T47D (cell line): ENCODE measurements around the gene NCS1.
A peak's percentile ranks its signal among the peaks of the same experiment; 100 is the strongest.
"Not testable (repeated sequence)": the region's sequence is repeated elsewhere in the genome, so short reads cannot be mapped to it uniquely, and the experiment has no call there.

Experiments
- DNase-seq, 2 experiments: peaks; one replicate each; pipeline versions ENCODE4 v3.0.0 to v3.0.0-alpha.2; 2011 to 2012; ENCODE audit warnings: low read depth in 1 of 2, low spot score in 1 of 2
- JUND ChIP-seq: IDR thresholded peaks from 2 replicates; pipeline ENCODE4 v1.6.1; 2012; ENCODE audit warnings: low read depth
- in situ Hi-C: cut with HindIII; loops from 2 replicates; pipeline ENCODE4 v1.10.0; 2016; ENCODE audit warnings: low sequenced_read_pairs, low pct_unique_long_range_greater_than_20kb

Gene NCS1

DNA sequence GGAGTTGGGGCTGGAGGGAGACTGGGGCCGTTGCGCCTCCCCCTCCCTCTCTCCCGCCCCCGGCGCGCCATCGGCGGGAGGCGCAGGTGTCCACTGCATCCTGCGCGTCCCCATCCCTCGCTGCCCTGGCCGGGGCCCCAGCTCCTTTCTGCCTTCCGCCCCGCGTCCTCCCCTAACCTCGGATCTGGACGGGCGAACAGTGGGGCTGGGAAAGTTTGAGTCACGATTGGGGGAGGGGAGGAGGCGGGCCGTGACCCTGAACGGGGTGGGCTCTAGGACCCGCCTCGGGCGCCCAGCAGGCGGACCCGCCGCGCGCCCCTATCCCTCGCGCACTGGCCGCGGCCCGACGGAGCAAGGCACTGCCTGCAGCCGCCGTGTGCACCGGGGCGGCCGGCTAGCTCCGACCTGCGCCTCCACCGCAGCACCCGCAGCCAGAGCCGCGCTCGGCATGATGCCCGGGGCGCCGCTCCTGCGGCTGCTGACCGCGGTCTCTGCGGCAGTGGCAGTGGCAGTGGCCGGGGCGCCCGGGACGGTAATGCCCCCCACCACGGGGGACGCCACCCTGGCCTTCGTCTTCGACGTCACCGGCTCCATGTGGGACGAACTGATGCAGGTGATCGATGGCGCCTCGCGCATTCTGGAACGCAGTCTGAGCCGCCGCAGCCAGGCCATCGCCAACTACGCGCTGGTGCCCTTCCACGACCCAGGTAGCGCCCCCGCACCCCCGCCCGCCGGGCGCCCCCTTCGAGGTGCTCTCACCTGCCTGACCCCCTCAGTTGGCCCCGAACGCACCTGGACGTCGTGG lies 93.4 kb downstream of the NCS1 start, which contains the start of gene HMCN2:
Gene HMCN2 (plus strand): TSS at position 330 of the 805 bp plus-strand sequence. CDS start 119 bp downstream, at position 449.
- no peak for TF ChIP-seq JUND
- in situ Hi-C loops: no loop called here
- DNase-seq: peak in 1 of 2 experiments; percentile 47

DNA sequence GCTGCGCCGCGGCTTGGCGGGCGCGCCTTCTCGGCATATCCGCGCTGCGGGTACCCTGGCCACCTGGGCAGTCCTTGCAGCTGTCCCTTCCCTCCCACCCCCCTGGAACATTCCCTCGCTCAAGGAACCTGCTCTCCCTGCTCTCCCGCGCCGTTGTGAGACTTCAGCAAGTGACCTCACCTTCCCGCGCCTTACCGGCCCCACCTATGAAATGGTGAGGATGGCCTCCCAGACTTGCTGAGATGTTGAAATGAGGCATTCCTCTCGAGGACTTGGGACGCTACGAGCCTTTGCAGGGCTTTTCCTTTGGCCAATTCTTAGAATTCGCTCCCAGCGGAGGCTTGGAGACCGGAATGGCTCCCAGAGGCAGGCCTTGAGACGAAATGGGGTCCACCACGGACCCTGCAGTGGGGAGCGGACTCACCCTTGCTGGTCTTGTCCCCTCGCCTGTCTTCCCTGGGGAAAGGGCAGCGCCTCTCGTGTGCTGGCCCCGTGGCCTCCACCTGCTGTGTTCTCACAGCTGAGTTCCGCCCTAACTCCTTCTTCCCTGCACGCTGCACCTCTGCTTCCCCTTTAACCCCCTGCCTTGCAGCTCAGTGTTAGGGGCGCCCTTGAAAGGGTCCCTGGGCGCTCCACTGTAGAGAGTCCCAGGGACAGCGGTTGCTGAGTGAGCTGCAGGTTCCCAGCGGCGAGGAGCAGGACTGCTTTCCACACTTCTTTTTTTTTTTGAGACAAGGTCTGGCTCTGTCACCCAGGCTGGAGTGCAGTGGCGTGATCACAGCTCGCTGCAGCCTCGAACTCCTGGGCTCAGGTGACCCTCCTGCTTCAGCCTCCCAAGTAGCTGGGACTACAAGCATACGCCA lies 94.3 kb downstream of the NCS1 start:
- in situ Hi-C loops: no loop called here
- no peak for TF ChIP-seq JUND
- DNase-seq: no peak

DNA sequence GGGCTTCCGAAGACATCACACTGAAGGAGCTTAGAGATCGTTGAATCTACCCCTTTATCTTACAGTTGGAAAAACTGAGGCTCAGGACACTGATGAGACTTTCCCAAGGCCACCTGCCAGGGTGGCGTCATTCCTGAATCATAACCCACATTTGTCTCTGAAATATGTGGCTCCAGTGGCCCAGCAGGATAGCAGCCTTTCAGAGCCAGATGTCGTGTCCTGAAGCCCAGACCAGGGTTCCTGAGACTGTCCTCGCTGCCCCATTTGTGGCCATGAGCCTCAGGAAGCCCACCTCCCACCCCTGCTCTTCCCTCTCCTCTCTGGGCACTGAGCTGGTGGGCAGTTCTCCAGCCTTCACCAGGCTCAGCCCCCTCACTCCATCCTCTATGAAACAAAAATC lies 95.7 kb downstream of the NCS1 start:
- DNase-seq: no peak
- in situ Hi-C loops: no loop called here
- TF ChIP-seq JUND: no peak

DNA sequence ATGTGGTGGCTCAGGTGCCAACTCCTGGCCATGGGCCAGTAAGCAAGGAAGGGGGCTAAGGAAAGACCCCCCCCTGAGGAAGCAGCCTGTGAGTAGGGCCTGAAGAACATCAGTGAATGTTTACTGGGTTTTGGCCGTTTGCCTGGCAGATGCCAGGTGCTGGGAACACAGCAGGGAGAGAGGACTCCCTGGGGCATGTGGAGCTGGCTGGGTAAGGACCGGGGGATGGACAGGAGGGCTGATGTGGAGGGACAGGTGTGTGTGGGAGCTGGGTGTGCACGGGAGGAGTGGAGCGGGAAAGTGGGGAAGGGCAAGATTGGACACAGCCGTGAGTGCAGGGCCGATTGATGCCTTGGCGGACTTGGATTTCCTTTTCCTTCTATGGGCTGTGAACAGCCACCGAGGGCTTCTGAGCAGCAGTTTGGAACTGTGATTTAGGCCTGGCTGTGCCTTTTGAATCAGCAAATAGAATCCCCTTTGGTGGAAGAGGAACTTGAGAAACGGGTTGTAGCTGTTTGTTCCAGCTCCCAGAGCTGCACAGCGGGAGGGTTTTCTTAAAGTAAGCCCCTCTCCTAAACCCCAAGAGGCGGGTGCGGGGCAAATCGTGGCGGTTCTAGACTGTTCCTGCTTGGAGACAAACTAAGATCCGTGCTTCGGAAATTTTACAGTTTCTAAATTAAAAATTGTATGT lies 96.5 kb downstream of the NCS1 start:
- in situ Hi-C loops: no loop called here
- no peak for TF ChIP-seq JUND
- peak; percentile 55 to 66 for DNase-seq

DNA sequence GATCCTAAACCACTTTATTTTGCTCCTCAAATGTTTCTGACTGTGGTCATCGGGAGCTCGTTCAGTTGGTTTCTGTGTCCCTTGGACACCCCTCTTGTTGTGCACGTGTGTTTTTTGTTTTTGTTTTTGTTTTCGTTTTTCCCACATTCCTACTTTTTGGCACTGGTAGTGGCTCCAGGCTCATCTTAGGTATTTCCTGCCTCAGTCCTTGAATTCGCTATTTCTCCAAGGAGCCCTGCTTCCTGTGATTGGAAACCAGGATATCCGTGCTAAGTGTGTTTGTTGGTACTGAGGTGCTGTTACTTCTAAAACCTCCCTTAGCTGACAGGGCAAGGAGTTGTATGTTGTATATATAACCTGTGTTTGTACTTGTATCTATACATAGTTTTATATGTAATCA lies 99.3 kb downstream of the NCS1 start:
- TF ChIP-seq JUND: no peak
- in situ Hi-C loops: no loop called here
- no peak for DNase-seq

DNA sequence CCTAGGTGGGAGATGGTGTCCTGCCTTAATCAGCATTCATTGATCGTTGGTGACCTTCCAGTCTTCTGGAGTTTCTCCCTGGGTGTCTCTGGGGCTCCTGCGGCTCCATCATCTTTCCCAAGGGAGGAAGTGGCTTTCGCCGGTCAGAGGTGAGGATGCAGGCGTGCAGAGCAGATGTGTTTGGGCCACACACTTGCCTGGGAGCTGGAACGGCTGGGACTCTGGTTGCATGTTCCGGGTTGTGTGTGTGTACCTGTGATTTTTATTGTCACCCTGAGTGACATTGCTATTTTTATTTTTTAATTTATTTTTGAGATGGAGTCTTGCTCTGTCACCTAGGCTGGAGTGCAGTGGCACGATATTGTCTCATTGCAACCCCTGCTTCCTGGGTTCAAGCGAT lies 103.0 kb downstream of the NCS1 start:
- in situ Hi-C loops: no loop called here
- DNase-seq: no peak

DNA sequence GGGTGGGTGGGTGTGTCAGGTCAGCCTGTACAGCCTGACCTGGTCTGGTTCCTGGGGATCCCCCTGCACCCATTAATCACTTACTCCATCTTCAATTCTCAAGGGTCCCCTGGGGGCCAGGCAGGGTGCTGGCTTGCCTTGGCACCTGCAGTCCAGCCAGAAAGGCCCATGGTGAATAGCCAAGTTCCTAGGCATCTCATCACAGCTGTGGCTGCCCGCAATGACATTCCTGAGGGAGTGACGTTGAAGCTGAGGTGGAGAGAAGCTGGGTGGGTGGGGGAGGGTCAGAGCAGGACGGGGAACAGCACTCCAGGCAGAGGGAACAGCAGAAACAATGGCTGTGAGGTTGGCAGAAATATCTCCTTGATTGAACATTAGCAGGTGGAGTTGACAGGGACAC lies 103.9 kb downstream of the NCS1 start:
- no peak for DNase-seq
- in situ Hi-C loops: no loop called here
- no peak for TF ChIP-seq JUND

More for the DNA sequence above, 103.0 kb downstream of the NCS1 start:
- no peak for TF ChIP-seq JUND

DNA sequence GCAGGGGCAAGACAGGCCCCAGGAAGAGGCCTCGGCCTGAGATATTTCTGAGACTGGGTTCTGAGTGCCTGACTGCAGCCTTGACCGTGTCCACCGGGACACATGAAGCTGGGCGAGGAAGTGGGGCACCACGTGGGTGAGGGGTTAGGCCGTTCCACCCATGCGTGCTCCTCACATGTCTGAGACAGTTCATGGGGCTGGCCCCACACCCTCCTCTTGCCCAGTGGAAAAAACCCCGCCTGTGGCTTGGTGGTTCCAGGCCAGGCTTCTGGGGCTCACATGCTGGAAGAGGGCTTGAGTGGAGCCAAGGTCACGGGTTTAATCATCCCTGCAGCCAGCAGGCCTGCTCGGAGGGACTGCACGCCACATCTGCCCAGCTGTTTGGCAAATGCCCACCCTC lies 104.8 kb downstream of the NCS1 start:
- no peak for DNase-seq
- in situ Hi-C loops: no loop called here
- TF ChIP-seq JUND: no peak

DNA sequence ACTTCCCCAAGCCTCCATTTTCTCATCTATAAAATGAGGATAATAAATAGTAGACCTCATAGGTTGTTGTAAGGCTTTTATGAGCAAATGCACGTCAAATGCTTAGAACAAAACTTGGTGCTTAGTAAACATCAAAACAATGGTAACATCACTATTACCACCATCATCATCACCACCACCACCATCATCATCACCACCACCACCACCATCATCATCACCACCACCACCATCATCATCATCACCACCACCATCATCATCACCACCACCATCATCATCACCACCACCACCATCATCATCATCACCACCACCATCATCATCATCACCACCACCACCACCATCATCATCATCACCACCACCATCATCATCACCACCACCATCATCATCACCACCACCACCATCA lies 105.3 kb downstream of the NCS1 start:
- in situ Hi-C loops: not testable (repeated sequence)

DNA sequence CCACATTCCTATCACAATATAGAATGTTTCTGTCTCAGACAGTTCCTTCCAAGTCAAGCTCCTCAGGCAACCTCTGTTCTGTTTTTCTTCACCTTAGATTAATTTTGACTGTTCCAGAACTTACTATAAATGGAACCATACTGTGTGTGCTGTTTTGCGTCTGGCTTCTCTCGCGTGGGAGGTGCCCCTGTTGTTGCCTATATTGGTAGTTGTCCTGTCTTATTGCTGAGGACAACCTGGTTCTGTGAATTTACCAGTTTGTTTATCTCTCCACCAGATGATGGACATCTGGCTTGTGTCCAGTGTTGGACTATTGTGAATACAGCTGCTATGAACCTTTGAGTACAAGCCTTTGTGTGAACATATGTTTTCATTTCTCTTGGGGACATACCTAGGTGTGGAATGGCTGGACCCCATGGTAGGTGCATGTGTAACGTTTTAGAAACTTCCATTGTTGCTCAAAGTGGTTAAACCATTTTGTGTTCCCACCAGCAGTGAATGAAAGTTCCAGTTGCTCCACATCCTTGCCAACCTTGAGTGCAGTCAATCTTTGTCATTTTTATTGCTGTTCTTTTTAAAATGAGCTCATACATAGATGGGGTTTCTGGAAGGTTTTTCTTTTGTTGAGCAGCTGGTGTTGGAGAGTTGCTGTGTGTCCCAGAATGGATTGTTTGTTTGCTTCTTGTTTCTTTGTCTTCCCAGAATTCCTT lies 111.5 kb downstream of the NCS1 start:
- TF ChIP-seq JUND: no peak
- no peak for DNase-seq

More for the DNA sequence above, 105.3 kb downstream of the NCS1 start:
- not testable (repeated sequence) for DNase-seq

DNA sequence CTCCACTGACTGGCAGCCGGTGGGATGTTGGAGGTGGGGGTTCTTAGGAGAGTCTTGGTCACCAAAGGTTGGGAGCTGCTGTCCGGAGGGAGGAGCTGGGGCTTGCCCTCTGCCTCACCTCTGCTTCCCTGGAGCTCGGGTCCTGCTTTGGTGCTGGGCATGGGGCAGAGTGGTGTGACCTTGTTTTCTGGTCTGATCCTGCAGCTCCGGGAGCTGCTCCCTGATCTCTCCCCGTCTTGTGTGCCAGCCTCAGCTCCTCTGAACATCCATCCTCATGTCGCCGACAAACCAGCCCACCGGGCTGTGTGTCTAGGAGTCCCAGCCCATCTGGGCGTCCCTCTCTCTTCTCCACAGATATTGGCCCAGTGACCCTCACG lies 112.0 kb downstream of the NCS1 start:
- in situ Hi-C loops: no loop called here
- TF ChIP-seq JUND: no peak
- DNase-seq: no peak

More for the DNA sequence above, 111.5 kb downstream of the NCS1 start:
- in situ Hi-C loops: no loop called here

DNA sequence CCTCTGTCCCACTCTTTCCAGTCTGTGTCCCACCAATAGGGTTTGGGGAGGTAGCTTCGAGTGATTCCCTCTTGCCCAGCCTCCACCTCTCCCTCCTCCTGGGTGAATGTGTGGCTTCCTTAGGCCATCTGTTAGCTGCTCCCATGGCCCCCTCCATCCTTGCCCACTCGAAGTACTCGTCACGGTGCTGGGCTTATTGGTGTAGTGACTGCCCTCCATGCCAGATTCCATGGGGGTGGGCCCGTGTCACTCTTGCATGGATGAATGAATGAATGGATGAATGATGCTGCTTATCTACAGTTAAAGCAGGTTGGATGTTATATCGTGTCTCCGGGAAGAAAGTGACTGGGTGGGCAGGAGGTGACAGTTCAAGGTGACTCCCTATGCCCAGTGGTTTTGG lies 112.5 kb downstream of the NCS1 start:
- in situ Hi-C loops: no loop called here
- DNase-seq: no peak
- no peak for TF ChIP-seq JUND
